Epidermal melanocyte (primary cell): ENCODE data around the gene RBBP9.
"Not testable (repeated sequence)": the region's sequence is repeated elsewhere in the genome, so short reads cannot be mapped to it uniquely, and the experiment has no call there.

Source experiments
- DNase-seq: peaks from one replicate; pipeline ENCODE4 v3.0.0; 2011; ENCODE audit warnings: low spot score; ENCODE audit not compliant: insufficient read length

Gene RBBP9

DNA sequence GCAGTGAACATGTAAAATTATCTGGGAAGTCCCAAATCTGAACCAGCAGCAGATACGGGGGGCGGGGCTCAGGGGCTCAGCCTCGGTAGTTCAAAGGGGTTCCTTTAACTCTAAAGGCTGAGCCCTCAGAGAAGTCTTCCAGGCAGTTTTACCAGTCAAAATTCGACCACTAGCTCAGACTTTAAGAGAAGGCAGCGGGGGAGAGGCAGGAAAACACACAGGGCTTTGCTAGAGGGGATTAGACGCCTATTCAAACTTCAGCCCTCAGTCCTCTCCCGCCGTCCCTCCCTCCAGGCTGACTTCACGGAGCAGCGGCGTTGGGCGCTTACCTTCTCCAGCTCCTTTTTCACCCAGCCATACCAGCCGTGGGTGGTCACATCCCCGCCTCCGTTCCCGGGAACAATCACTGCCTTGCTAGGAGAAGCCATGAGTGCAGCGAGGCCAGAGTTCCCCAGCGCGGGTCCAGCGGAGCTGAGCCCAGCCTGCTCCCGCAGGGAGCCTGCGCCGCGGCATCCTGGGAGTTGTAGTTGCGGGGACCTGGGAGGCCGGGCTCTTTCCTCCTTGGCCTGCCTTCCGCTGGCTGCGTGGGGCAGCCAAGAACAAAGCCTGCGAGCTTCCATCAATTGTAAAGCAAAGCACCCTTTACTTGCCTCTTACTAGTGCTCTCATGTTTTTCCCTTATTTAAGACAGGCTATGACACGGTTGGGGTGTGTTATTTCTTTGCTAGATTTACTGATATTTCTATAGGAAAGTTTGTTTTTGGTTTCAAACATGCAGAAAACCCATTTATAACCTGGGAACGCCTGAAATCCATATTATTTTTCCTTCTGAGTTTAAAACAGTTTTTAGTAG is at the start of gene RBBP9:
RBBP9 (minus strand) TSS at position 486 of the 853 bp plus-strand sequence; CDS start at position 428, 58 bp downstream.
- peak; percentile 50 for DNase-seq

DNA sequence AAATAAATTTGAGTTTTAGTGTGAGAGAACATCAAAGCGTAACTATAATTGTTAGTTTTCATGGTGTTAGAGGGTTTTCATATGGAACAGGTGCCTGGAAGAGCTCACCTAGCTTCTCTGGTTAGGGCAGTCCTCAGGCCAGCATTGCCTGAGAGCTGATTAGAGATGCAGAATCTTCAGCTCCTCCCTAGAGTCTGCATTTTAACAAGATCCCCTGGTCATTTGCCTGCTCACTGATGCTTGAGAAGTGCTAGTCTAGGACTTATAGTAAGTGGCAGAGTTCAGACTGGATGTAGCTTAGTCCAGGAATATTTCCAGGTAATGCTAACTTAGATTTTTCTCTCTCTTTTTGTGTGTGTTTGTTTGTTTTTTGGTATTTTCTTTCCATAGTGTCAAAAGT is 48.5 kb upstream of the RBBP9 start:
- DNase-seq = no peak

DNA sequence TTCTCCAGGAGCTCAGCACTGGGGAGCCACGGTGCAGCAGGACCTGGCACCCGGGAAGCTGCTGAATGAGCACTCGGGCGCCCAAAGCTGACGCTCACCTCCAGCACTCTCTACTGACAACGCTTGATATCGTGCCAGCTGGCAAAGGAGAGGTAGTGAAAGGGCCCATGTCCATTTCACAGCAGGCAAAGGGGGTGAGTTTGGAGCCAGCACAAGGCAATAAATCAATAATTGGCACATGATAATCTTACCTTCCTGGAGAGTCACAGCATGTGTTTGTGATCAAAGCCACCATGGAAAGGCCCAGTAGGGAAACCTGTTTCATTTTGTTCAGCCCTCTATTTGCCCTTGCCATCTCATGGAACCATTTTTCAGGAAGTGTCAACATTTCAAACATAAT is 46.9 kb upstream of the RBBP9 start:
- no peak for DNase-seq

DNA sequence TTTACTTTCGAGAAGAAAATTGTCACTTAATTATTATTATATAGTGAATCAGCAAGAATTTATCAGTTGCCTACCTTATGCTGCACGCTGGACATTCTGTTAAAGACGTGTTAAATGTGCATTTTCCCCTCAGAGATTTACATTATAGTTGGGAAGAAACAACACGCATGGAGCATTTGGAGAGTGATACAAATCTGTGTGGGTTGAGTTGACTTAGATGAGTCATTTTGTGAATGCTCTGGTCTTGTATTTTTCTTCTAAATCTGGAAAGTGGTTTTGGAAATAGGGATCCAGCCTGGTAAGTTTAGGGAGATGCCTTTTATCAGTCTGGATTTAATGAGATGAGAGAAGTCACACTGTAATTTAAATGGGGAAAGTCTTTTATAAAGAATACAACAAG is 46.2 kb upstream of the RBBP9 start:
- no peak for DNase-seq

DNA sequence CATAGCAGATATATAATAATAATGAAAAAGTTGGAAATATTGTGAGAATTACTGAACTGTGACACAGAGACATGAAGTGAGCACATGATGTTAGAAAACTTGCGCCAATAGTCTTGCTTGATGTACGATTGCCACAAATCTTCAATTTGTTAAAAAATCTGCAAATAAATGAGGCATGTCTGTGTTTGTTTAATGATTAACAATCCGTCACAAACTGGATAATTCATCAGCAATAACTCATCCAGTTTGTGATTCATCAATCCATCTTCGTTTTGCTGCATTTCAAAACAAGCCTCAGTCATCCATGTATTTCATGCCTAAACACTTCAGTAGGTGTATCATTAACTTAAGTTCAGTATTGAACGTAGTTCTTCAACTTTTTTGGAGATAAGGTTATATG is 44.7 kb upstream of the RBBP9 start:
- no peak for DNase-seq

DNA sequence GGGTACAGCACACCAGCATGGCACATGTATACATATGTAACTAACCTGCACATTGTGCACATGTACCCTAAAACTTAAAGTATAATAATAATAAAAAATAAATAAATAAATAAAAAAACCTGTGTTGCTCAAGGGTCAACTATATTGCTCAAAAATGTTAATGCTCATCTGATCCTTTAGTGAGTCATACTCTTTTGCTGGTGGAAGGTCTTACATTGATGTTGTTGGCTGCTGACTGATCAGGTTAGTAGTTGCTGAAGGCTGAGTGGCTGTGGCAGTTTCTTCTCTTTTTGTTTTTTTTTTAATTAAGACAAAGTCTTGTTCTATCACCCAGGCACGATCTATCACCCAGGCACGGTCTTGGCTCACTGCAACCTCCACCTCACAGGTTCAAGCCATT is 40.6 kb upstream of the RBBP9 start:
- no peak for DNase-seq

DNA sequence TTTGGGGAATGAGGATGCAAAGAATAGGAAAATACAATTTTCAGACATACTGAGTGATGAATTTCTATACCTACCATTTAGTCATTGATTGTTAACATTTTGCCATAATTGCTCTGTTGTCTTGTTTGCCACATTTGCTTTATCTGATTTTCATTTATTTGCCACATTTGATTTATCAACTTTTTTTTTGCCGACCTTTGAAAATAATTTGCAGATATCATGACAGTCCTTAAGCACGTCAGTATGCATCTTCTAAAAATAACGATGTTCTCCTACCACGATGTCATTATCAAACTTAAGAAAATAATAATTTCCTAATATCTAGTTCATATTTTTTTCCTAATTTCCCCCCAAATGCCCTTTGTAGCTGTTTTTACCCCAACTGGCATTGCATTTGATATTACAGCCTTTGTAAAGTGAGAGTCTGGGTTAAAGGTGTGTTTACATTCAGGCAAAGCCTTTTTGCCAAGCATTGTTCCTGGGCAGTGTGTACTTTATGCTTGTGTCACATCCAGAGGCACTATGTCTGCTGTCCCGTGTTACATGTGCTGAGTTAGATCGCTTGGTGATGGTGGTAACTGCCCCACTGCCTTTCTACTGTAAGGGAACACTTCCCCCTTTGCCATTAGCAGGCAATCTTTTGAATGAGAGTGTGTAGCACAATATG is 37.1 kb upstream of the RBBP9 start:
- no peak for DNase-seq

DNA sequence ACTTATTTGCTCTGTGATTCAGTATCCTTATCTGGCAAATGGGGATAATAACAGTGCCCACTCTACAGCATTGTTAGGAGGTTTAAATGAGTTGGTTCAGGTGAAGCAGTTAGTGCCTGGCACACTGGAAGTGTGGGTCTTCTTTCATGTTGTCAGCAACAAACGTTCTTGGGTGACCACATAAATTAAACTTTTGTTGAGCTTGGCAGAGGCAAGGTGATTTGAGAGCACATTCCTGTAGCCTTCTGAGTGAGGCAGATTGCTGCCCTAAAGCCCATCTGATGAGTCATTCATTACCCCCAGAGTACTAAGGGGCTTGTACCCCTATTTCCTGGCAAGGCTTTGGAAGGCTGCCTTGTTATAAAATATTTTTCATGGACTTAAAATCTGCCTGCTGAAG is 36.5 kb upstream of the RBBP9 start:
- DNase-seq = no peak

DNA sequence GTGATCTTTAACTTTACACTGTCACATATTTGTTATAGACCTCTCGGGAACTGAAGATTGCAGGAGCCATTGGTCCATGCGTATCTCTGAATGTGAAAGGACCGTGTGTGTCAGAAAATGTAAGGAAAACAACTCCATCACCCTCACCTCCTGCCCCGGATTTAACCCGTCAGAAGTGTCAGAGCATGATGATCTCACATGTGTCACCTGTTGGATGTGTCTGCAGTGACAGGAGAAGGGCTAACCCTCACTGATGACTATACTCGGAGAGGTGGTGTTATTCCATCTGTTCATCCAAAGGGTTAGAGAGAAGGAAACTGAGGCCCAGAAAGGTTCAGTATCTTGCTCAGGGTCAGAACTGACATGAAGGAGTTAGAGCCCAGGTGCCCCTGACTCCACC is 35.6 kb upstream of the RBBP9 start:
- no peak for DNase-seq

DNA sequence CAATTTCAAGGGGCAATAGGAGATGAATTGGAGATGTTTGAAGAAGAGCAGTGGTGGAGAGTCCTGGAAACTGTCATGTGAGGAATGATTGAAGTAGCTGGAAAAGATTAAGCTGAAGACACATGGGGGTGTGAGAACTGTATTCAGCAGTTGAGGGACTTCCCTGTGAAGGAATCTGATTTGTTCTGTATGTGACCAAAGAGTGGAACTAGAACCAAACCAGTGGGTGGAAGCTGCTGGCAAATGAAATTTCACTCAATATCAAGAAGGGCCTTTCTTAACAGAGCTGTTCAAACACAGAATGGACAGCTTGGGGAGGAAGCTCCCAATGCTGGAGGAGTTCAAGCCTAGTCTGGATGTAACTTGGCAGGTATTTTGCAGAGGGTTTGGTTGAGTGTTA is 32.0 kb upstream of the RBBP9 start:
- no peak for DNase-seq

DNA sequence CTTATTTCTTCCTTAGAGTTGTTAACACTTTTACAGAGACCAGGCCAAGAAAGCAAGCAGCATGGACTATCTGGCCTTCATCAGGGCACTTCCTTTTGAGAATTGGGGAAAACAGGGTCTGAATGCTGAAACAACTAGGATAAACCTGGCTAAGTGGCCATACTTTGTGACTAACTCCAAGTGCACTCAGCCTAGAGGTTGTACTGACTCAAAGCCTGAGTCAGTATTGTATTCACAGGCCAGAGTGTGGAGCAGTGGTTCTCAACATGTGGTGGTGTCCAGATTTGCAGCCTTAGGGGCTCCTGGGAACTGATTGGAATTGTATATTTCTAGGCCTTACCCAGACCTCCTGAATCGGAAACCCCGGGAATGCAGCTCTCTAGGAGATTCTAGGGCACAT is 30.8 kb upstream of the RBBP9 start:
- no peak for DNase-seq

DNA sequence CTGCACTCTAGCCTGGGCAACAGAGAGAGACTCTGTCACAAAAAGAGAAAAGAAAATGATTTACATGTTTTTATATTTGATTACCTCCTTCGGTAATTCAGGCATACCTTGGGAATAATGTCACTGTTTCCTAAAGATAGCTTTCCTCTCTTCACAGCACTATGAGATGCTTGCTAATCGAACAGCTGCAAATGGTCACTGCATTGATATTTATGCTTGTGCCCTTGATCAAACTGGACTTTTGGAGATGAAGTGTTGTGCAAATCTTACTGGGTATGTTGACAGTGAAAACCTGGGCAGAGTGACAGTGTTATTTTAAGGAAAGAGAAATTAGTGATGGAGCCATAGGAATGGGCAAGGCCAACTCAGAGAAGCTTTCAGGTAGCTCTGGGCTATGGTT is 30.3 kb upstream of the RBBP9 start:
- DNase-seq = no peak

DNA sequence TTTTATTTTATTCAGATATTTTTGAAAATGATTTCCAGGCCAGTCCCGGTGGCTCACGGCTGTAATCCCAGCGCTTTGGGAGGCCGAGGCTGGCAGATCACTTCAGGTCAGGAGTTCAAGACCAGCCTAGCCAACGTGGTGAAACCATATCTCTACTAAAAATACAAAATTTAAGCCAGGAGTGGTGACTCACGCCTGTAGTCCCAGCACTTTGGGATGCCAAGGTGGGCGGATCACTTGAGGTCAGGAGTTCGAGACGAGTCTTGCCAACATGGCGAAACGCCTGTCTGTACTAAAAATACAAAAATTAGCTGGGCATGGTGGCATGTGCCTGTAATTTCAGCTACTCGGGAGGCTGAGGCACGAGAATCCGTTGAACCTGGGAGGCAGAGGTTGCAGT is 29.7 kb upstream of the RBBP9 start:
- not testable (repeated sequence) for DNase-seq

DNA sequence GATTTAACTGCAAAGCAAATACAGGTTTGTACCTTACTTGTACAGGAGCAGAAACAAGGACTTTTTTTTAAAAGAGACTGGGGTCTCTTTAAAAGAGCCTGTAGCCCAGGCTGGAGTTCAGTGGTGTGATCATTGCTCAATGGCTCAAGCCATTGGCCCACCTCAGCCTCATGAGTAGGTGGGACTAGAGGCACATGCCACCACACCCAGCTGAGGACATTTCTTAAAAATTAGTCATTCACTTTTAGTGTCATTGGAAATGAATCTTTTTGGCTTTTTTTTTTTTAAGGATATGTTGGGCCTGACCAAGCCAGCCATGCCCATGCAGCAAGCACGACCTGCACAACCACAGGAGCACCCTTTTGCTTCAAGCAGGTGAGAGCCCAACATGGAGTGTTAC is 27.6 kb upstream of the RBBP9 start:
- no peak for DNase-seq

DNA sequence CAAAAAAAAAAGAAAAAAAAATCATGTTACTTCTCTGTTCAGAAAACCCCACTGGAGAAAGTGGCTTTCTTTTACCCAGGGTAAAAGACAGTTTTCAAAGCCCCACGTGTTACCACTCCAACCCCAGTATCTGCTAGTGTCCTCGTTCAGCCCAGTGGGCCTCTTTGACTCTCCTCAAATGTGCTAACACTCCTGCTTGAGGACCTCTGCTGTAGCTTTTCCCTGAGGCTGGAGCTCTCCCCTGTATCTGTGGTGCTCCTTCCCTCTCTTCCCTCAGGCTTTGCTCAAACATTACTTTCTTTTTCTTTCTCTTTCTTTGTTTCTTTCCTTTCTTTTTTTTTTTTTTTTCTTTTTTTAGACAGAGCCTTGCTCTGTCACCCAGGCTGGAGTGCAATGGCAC is 26.0 kb upstream of the RBBP9 start:
- no peak for DNase-seq

DNA sequence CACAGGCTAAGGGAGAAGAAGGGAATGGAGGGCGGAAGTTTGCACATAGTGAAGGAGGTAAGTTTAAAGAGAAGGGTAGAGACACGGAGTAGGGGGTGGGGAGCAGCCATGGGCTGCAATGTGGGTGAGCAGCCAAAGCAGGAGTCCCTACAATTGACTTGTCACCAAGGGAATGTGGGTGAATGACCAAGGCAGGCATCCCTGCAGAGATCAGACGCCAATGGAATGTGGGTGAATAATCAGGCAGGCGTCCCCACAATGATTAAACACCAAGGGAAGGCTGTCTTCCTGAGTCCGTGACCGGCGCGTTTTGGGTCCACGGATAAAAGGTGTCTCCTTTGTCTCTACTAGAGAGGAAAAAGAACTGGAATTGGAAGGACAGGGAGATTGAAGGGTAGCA is 25.0 kb upstream of the RBBP9 start:
- DNase-seq = not testable (repeated sequence)

DNA sequence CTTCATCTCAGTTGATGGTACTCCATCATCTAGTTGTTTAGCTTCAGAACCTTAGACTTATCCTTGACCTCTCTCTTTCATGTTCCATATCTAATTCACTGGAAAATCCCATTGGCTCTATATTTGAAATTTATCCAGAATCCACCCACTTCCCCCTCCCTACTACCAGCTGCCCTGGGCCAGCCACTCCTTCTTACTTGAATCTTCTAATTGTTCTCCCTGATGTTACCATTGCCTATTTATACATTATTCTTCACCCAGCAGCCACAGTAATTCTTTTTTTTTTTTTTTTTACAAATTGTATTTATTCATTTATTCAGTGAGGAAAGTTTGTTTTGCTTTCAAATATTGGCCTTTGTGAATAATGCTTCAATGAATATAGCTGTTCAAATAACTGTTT is 18.9 kb upstream of the RBBP9 start:
- DNase-seq = no peak

DNA sequence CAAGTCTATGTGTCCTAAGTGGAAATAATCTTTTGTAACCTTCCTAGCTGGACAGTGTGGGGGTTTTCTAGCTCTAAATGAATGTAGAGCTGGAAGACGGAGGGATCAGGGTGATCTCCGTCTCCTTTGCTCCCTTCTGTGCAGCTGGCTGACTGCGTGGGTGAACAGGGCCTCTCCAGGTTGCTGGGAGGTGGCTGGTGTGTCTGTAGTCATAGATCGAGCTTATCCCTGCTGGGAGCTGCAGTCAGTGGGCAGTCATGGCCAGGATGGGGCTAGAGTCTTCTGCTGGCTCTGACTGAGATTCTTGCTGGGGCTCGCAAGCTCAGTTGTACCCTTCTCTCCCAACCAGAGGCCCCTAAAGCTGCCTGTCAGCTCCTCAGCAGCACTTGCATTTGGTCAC is 17.1 kb upstream of the RBBP9 start:
- no peak for DNase-seq

DNA sequence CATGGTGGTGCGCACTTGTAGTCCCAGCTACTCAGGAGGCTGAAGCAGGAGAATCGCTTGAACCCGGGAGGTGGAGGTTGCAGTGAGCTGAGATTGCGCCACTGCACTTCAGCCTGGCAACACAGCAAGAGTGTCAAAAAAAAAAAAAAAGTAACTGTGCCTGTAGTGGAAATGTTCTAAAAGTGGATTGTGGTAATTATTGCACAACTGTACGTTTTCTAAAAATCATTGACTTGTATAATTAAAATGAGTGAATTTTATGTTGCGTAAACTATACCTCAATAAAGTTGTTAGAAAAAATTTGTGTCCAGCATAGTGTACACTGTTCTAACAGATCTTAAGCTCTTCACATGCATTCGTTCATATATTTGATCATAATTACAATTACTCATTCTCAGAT is 16.2 kb upstream of the RBBP9 start:
- DNase-seq = no peak

DNA sequence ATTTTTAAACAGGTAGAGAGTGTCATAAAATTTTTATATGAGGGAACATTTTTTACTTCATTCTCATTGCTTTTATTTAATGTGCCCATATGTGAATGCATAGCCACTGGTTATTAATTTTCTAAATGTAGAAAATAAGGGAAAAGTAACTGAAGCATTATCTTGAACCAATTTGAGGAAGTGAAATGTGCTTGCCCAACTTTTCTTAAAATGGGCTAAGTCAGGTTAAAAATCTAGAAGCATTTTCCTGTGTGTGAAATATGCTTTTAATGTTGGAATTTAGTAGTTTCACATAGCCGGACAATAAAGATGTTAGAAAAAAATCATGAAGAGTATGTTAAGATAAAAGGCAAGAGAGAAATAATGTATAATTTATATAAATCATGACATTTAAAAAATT is 14.5 kb upstream of the RBBP9 start:
- DNase-seq = no peak

DNA sequence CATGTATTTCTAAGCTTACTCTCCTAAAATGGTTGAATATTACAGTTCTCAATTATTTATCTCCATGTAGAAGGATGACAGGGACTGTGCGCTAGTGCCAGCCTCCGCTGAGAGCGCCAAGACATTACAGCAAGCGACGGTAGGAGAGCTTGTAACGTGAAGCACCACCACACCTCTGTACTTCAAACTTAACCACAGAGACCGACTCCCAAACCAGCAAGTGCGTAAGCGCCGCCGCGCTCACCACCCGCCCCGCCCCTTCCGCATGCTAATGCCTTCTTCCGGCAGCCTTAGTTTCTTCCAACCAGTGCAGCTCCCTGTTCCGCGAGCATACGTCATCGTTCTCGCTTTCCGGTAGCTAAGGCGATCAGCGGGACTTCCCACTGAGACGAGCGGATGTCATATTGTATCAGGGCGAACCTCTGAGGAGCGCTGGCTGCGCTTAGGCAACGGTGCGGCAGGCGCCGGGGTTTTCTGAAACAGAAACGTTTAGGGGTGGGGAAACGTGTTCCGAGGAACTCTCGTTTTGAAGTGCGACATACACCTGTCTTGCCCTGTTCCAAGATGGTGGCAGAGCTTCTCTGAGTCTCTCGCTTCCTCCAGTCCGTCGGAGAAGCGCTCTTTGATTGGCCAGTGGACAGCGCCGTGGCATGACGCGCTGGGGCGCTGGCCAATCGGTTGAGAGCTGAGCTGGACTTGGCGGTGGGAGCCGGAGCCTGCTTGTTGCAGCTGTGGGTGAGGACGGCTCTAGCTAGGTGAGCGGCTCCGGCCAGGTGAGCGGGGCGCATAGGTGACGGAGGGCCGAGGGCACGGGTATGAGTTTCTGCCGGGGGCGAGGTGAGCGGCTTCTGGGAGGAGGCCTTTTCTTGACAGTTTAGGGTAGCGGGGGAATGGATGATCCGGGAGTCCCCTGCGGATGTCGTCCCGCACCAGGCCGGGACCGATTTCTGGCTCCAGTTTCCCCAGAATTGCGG is 10.5 kb upstream of the RBBP9 start, which contains the start of gene SEC23B:
SEC23B (plus strand) TSS at position 723 of the 974 bp plus-strand sequence. CDS start 2,896 bp downstream, outside the sequence.
- DNase-seq = peak; percentile 95

DNA sequence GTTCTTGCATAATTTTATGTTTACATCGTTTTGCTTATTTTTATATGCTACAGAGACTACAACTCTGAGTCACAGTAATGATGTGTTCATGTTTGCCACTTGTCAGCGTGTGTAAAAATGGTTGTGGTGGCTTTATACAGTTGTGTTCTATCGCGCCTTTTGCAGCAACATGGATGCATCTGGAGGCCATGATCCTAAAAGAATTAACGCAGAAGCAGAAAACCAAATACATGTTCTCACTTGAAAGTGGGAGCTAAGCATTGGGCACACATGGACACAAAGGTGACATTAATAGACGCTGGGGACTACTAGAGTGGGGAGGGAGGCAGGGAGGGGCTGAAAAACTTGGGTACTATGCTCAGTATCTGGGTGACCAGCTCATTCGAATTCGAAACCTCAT is 9.7 kb upstream of the RBBP9 start:
- no peak for DNase-seq
